ENCODE data around the gene RICTOR. TPM values are rescaled to one million over a fixed set of nuclear protein-coding genes. Genes with fewer than 3 reads are reported as not detected.

The RICTOR gene
- total and polyA plus RNA-seq, 9 of the 15 experiments (the other 6 are each of a cell fraction or from before 2014, with no cell fraction given) = 13.9 to 46.6 (median 22.6) TPM

DNA sequence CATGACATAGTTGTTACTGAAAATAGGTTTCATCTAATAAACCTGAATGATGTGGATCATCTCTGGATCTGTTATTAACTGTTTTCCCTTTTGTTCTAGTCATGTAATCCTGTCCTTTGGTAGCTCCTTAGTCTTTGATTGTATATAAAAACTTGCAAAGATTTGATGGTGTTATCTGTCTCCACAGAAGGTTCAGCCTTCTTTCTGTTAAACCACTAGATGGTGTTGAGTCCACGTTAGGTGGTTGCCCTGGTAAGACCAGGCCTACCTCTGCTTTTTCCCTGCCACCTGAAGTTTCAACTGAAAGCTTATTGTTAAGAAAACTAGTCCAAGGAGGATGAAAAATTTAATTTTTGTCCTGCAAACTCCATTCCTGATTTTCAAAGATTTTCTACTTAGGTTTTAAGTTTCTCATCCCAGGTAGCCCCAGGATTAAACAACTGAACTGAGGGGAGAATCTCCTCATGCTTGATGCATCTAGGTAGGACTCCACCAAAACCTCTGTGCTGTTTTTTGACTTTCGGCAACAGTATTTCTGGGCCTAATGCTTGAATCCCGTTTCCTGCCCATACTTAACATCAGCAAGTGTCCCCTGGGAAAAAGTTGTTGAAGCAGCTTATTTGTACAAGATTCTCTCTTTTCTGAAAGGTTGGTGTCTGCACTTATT is 68.5 kb downstream of the RICTOR start (continued):
- TF ChIP-seq, protein P1, sequence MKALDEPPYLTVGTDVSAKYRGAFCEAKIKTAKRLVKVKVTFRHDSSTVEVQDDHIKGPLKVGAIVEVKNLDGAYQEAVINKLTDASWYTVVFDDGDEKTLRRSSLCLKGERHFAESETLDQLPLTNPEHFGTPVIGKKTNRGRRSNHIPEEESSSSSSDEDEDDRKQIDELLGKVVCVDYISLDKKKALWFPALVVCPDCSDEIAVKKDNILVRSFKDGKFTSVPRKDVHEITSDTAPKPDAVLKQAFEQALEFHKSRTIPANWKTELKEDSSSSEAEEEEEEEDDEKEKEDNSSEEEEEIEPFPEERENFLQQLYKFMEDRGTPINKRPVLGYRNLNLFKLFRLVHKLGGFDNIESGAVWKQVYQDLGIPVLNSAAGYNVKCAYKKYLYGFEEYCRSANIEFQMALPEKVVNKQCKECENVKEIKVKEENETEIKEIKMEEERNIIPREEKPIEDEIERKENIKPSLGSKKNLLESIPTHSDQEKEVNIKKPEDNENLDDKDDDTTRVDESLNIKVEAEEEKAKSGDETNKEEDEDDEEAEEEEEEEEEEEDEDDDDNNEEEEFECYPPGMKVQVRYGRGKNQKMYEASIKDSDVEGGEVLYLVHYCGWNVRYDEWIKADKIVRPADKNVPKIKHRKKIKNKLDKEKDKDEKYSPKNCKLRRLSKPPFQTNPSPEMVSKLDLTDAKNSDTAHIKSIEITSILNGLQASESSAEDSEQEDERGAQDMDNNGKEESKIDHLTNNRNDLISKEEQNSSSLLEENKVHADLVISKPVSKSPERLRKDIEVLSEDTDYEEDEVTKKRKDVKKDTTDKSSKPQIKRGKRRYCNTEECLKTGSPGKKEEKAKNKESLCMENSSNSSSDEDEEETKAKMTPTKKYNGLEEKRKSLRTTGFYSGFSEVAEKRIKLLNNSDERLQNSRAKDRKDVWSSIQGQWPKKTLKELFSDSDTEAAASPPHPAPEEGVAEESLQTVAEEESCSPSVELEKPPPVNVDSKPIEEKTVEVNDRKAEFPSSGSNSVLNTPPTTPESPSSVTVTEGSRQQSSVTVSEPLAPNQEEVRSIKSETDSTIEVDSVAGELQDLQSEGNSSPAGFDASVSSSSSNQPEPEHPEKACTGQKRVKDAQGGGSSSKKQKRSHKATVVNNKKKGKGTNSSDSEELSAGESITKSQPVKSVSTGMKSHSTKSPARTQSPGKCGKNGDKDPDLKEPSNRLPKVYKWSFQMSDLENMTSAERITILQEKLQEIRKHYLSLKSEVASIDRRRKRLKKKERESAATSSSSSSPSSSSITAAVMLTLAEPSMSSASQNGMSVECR (CRISPR knock-in tag; IDR thresholded peaks at IDR 0.05) = no peak
- TF ChIP-seq, protein P2, sequence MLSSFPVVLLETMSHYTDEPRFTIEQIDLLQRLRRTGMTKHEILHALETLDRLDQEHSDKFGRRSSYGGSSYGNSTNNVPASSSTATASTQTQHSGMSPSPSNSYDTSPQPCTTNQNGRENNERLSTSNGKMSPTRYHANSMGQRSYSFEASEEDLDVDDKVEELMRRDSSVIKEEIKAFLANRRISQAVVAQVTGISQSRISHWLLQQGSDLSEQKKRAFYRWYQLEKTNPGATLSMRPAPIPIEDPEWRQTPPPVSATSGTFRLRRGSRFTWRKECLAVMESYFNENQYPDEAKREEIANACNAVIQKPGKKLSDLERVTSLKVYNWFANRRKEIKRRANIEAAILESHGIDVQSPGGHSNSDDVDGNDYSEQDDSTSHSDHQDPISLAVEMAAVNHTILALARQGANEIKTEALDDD (IDR thresholded peaks at IDR 0.05) = peak; percentile 66
- TF ChIP-seq RCOR1 (IDR thresholded peaks at IDR 0.05; ENCODE audit: borderline replicate concordance in 1 of 2, low read depth in 2 of 2, low read length in 2 of 2) (0 out of 4 replicates have a peak, but pooled peaks of 1 of the 2 experiments have one; percentile 11), ZNF140 (CRISPR knock-in tag; IDR thresholded peaks at IDR 0.05) (no peak), PRPF4 (IDR thresholded peaks at IDR 0.05; ENCODE audit: insufficient read depth, low read depth, low read length, poor library complexity, severe bottlenecking) (no peak), CC2D1A (IDR thresholded peaks at IDR 0.05) (peak; percentile 58; the same call in 1 of the 2 replicates), ILK (tag; IDR thresholded peaks at IDR 0.05; ENCODE audit: borderline replicate concordance, low read depth) (no peak), E2F3 (CRISPR knock-in tag; IDR thresholded peaks at IDR 0.05) (no peak), XRCC5 (IDR thresholded peaks at IDR 0.05; ENCODE audit: low read depth, low read length) (no peak), RBM34 (IDR thresholded peaks at IDR 0.05; ENCODE audit: borderline replicate concordance, insufficient read depth, low read length) (no peak), SMC3 (conservative IDR thresholded peaks at IDR 0.05; ENCODE audit: insufficient read depth, low read depth, low read length) (peak; percentile 36; the same call in 1 of the 2 replicates), KDM1A (IDR thresholded peaks at IDR 0.05) (peak; percentile 7 to 51; a peak in 1 of 4 replicates), ZNF561 (CRISPR knock-in tag; conservative IDR thresholded peaks at IDR 0.05) (no peak), DIDO1 (tag; IDR thresholded peaks at IDR 0.05; ENCODE audit: low read depth) (no peak), RBFOX2 (IDR thresholded peaks at IDR 0.05; ENCODE audit: low read depth, low read length) (no peak)
- TF ChIP-seq, protein P3, sequence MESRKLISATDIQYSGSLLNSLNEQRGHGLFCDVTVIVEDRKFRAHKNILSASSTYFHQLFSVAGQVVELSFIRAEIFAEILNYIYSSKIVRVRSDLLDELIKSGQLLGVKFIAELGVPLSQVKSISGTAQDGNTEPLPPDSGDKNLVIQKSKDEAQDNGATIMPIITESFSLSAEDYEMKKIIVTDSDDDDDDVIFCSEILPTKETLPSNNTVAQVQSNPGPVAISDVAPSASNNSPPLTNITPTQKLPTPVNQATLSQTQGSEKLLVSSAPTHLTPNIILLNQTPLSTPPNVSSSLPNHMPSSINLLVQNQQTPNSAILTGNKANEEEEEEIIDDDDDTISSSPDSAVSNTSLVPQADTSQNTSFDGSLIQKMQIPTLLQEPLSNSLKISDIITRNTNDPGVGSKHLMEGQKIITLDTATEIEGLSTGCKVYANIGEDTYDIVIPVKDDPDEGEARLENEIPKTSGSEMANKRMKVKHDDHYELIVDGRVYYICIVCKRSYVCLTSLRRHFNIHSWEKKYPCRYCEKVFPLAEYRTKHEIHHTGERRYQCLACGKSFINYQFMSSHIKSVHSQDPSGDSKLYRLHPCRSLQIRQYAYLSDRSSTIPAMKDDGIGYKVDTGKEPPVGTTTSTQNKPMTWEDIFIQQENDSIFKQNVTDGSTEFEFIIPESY (CRISPR knock-in tag; IDR thresholded peaks at IDR 0.05) = 0 out of 2 replicates have a peak, but pooled peaks have one; percentile 10
- TF ChIP-seq, protein P4, sequence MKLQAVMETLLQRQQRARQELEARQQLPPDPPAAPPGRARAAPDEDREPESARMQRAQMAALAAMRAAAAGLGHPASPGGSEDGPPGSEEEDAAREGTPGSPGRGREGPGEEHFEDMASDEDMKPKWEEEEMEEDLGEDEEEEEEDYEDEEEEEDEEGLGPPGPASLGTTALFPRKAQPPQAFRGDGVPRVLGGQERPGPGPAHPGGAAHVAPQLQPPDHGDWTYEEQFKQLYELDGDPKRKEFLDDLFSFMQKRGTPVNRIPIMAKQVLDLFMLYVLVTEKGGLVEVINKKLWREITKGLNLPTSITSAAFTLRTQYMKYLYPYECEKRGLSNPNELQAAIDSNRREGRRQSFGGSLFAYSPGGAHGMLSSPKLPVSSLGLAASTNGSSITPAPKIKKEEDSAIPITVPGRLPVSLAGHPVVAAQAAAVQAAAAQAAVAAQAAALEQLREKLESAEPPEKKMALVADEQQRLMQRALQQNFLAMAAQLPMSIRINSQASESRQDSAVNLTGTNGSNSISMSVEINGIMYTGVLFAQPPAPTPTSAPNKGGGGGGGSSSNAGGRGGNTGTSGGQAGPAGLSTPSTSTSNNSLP (IDR thresholded peaks at IDR 0.05; ENCODE audit: borderline replicate concordance, low read depth, low read length) = no peak
- TF ChIP-seq, protein P5, sequence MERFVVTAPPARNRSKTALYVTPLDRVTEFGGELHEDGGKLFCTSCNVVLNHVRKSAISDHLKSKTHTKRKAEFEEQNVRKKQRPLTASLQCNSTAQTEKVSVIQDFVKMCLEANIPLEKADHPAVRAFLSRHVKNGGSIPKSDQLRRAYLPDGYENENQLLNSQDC (CRISPR knock-in tag; IDR thresholded peaks at IDR 0.05) = no peak
